ENCODE results near the gene SIN3A. TPM values are rescaled to one million over a fixed set of nuclear protein-coding genes. Genes with fewer than 3 reads are reported as not detected.

Gene SIN3A
- total and polyA plus RNA-seq, 4 donors: 6.8 to 21.9 (median 13.3) TPM

DNA sequence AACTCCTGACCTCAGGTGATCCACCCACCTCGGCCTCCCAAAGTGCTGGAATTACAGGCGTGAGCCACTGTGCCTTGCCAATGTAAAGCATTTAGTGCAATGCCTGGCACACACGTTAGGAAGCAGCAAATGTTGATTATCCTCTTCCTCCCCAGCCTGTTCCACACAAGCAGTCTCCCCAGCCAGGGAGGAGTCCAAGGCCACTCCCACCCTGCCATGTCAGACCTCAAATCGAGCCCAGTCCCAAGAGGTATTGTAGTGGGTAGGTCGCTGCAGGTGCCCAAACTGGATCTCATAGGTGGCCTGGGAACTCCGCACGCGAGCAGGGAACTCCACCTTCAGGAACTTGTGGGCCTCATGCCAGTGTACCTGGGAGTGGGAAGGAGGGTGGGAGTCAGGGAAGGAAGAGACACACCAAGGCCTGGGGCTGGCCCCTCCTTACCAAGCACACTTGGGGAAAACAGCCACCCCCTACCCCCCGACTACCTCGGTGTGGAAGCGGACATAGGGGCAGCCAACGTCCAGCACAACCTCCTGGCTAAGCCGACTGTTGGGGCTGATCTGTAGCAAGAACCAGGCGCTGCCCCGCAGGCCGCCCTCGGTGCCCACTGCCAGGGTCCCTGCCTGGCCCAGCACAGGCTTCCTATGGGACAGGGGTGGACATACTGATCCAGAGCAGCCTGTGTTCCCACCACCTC is 93.4 kb downstream of the SIN3A start:
- DNase-seq (ENCODE audit: low spot score): no peak
- peaks cover 10 to 70% (median 30%) of the 10 kb centered on the region in 4 donors for H3K36me3 ChIP-seq (ENCODE audit: control insufficient read depth in 4 of 4, insufficient read depth in 3 of 4, low read depth in 1 of 4, low read length in 3 of 4)
- 92% methylated on average over 17 of the region's 17 CpGs for WGBS

More for the DNA sequence above, 93.4 kb downstream of the SIN3A start:
- Histone ChIP-seq H3K9ac (ENCODE audit: low read depth in 1 of 2, low read length in 2 of 2) (no peak overlapping the region), H3K27ac (ENCODE audit: low read depth in 1 of 2, low read length in 2 of 2) (no peak overlapping the region), H3K9me3 (ENCODE audit: control insufficient read depth in 4 of 4, low read length in 3 of 4) (no peaks in the 10 kb centered on the region), H3K4me3 (ENCODE audit: low read depth in 1 of 3, low read length in 3 of 3) (no peak overlapping the region), H3K27me3 (ENCODE audit: control insufficient read depth in 4 of 4, insufficient read depth in 4 of 4, low read length in 3 of 4) (no peaks in the 10 kb centered on the region), H3K4me1 (ENCODE audit: control insufficient read depth in 4 of 4, insufficient read depth in 4 of 4, low read length in 3 of 4) (peaks cover 7 to 18% (median 15%) of the 10 kb centered on the region in 4 donors)
- TF ChIP-seq, protein P1, sequence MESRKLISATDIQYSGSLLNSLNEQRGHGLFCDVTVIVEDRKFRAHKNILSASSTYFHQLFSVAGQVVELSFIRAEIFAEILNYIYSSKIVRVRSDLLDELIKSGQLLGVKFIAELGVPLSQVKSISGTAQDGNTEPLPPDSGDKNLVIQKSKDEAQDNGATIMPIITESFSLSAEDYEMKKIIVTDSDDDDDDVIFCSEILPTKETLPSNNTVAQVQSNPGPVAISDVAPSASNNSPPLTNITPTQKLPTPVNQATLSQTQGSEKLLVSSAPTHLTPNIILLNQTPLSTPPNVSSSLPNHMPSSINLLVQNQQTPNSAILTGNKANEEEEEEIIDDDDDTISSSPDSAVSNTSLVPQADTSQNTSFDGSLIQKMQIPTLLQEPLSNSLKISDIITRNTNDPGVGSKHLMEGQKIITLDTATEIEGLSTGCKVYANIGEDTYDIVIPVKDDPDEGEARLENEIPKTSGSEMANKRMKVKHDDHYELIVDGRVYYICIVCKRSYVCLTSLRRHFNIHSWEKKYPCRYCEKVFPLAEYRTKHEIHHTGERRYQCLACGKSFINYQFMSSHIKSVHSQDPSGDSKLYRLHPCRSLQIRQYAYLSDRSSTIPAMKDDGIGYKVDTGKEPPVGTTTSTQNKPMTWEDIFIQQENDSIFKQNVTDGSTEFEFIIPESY (IDR thresholded peaks at IDR 0.05): no peak
- no peak for TF ChIP-seq SP1 (IDR thresholded peaks at IDR 0.05)
- TF ChIP-seq, protein P2, sequence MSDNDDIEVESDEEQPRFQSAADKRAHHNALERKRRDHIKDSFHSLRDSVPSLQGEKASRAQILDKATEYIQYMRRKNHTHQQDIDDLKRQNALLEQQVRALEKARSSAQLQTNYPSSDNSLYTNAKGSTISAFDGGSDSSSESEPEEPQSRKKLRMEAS (IDR thresholded peaks at IDR 0.05): no peak
- TF ChIP-seq GABPA (IDR thresholded peaks at IDR 0.05 in 1 of 2, conservative IDR thresholded peaks at IDR 0.05 in 1 of 2): no peak
- no peak for TF ChIP-seq JUND (IDR thresholded peaks at IDR 0.05)
- no peak for TF ChIP-seq NR2F2 (IDR thresholded peaks at IDR 0.05)
- TF ChIP-seq TAF1 (conservative IDR thresholded peaks at IDR 0.05): no peak
- TF ChIP-seq HNF4G (IDR thresholded peaks at IDR 0.05): no peak
- TF ChIP-seq, protein P3, sequence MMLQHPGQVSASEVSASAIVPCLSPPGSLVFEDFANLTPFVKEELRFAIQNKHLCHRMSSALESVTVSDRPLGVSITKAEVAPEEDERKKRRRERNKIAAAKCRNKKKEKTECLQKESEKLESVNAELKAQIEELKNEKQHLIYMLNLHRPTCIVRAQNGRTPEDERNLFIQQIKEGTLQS (IDR thresholded peaks at IDR 0.05): no peak
- TF ChIP-seq, protein P4, sequence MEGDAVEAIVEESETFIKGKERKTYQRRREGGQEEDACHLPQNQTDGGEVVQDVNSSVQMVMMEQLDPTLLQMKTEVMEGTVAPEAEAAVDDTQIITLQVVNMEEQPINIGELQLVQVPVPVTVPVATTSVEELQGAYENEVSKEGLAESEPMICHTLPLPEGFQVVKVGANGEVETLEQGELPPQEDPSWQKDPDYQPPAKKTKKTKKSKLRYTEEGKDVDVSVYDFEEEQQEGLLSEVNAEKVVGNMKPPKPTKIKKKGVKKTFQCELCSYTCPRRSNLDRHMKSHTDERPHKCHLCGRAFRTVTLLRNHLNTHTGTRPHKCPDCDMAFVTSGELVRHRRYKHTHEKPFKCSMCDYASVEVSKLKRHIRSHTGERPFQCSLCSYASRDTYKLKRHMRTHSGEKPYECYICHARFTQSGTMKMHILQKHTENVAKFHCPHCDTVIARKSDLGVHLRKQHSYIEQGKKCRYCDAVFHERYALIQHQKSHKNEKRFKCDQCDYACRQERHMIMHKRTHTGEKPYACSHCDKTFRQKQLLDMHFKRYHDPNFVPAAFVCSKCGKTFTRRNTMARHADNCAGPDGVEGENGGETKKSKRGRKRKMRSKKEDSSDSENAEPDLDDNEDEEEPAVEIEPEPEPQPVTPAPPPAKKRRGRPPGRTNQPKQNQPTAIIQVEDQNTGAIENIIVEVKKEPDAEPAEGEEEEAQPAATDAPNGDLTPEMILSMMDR (IDR thresholded peaks at IDR 0.05; ENCODE audit: low read depth, low read length, missing input control): no peak
- TF ChIP-seq YY1 (IDR thresholded peaks at IDR 0.05): no peak
- TF ChIP-seq FOXA2 (IDR thresholded peaks at IDR 0.05): no peak
- TF ChIP-seq, protein P5, sequence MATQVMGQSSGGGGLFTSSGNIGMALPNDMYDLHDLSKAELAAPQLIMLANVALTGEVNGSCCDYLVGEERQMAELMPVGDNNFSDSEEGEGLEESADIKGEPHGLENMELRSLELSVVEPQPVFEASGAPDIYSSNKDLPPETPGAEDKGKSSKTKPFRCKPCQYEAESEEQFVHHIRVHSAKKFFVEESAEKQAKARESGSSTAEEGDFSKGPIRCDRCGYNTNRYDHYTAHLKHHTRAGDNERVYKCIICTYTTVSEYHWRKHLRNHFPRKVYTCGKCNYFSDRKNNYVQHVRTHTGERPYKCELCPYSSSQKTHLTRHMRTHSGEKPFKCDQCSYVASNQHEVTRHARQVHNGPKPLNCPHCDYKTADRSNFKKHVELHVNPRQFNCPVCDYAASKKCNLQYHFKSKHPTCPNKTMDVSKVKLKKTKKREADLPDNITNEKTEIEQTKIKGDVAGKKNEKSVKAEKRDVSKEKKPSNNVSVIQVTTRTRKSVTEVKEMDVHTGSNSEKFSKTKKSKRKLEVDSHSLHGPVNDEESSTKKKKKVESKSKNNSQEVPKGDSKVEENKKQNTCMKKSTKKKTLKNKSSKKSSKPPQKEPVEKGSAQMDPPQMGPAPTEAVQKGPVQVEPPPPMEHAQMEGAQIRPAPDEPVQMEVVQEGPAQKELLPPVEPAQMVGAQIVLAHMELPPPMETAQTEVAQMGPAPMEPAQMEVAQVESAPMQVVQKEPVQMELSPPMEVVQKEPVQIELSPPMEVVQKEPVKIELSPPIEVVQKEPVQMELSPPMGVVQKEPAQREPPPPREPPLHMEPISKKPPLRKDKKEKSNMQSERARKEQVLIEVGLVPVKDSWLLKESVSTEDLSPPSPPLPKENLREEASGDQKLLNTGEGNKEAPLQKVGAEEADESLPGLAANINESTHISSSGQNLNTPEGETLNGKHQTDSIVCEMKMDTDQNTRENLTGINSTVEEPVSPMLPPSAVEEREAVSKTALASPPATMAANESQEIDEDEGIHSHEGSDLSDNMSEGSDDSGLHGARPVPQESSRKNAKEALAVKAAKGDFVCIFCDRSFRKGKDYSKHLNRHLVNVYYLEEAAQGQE (IDR thresholded peaks at IDR 0.05): no peak
- no peak for TF ChIP-seq EGR1 (IDR thresholded peaks at IDR 0.05; ENCODE audit: low read depth in 2 of 2)
- TF ChIP-seq HNF4A (conservative IDR thresholded peaks at IDR 0.05): no peak
- TF ChIP-seq FOXA1 (IDR thresholded peaks at IDR 0.05): no peak
